SK-N-SH treated with all-trans-retinoic acid at 6 μM for 48 hours (cell line): Measurements from ENCODE around the gene CCR5AS.

Experiments used
- SNAI2 ChIP-seq: fragments of 250-450 bp; sonication (Bioruptor Pico); IDR thresholded peaks from 2 replicates; pipeline ENCODE4 v1.5.0; 2020; ENCODE audit warnings: mild to moderate bottlenecking, moderate library complexity
- ZNF8 ChIP-seq: fragments of 450-650 bp; formaldehyde crosslinking; IDR thresholded peaks from 2 replicates; pipeline ENCODE4 v1.5.0; 2020; ENCODE audit warnings: mild to moderate bottlenecking, moderate library complexity

GRCh38 chr3:46344476-46344875 lies 62.4 kb downstream of the CCR5AS start:
- TF ChIP-seq SNAI2 (no peak), ZNF8 (CRISPR knock-in tag) (no peak)
